ENCODE data around the gene PIP5K1C. TPM values are rescaled to one million over a fixed set of nuclear protein-coding genes. Genes with fewer than 3 reads are reported as not detected.

Gene PIP5K1C
- total and polyA plus RNA-seq, 9 of the 15 experiments (the other 6 are each of a cell fraction or from before 2014, with no cell fraction given): 0.38 to 22.1 (median 4.1) TPM

GRCh38 chr19:3670796-3671679 is 29.2 kb downstream of the PIP5K1C start (continued):
- TF ChIP-seq ZBTB40 (IDR thresholded peaks at IDR 0.05): peak; percentile 62; the same call in 1 of the 2 replicates
- no peak for TF ChIP-seq ZBTB40 (CRISPR knock-in tag; IDR thresholded peaks at IDR 0.05)
- TF ChIP-seq KLF6 (CRISPR knock-in tag; IDR thresholded peaks at IDR 0.05; ENCODE audit: borderline replicate concordance): no peak
- TF ChIP-seq ZNF780A (CRISPR knock-in tag; IDR thresholded peaks at IDR 0.05): no peak
- TF ChIP-seq, protein P1, sequence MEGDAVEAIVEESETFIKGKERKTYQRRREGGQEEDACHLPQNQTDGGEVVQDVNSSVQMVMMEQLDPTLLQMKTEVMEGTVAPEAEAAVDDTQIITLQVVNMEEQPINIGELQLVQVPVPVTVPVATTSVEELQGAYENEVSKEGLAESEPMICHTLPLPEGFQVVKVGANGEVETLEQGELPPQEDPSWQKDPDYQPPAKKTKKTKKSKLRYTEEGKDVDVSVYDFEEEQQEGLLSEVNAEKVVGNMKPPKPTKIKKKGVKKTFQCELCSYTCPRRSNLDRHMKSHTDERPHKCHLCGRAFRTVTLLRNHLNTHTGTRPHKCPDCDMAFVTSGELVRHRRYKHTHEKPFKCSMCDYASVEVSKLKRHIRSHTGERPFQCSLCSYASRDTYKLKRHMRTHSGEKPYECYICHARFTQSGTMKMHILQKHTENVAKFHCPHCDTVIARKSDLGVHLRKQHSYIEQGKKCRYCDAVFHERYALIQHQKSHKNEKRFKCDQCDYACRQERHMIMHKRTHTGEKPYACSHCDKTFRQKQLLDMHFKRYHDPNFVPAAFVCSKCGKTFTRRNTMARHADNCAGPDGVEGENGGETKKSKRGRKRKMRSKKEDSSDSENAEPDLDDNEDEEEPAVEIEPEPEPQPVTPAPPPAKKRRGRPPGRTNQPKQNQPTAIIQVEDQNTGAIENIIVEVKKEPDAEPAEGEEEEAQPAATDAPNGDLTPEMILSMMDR (IDR thresholded peaks at IDR 0.05 in 2 of 3, conservative IDR thresholded peaks at IDR 0.05 in 1 of 3; ENCODE audit: insufficient read depth in 2 of 3, low read depth in 1 of 3, low read length in 3 of 3): no peak
- no peak for TF ChIP-seq NCOA2 (IDR thresholded peaks at IDR 0.05; ENCODE audit: partially characterized antibody in 2 of 2)
- no peak for TF ChIP-seq SIX5 (IDR thresholded peaks at IDR 0.05; ENCODE audit: borderline replicate concordance in 1 of 2, insufficient read depth in 1 of 2, low read depth in 1 of 2, low read length in 2 of 2)
- TF ChIP-seq AFF4 (CRISPR knock-in tag; IDR thresholded peaks at IDR 0.05): no peak
- TF ChIP-seq E2F4 (CRISPR knock-in tag; IDR thresholded peaks at IDR 0.05; ENCODE audit: low read depth): 0 out of 2 replicates have a peak, but pooled peaks have one; percentile 55
